ENCODE results near the gene SMG9.

Gene SMG9, protein sequence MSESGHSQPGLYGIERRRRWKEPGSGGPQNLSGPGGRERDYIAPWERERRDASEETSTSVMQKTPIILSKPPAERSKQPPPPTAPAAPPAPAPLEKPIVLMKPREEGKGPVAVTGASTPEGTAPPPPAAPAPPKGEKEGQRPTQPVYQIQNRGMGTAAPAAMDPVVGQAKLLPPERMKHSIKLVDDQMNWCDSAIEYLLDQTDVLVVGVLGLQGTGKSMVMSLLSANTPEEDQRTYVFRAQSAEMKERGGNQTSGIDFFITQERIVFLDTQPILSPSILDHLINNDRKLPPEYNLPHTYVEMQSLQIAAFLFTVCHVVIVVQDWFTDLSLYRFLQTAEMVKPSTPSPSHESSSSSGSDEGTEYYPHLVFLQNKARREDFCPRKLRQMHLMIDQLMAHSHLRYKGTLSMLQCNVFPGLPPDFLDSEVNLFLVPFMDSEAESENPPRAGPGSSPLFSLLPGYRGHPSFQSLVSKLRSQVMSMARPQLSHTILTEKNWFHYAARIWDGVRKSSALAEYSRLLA

DNA sequence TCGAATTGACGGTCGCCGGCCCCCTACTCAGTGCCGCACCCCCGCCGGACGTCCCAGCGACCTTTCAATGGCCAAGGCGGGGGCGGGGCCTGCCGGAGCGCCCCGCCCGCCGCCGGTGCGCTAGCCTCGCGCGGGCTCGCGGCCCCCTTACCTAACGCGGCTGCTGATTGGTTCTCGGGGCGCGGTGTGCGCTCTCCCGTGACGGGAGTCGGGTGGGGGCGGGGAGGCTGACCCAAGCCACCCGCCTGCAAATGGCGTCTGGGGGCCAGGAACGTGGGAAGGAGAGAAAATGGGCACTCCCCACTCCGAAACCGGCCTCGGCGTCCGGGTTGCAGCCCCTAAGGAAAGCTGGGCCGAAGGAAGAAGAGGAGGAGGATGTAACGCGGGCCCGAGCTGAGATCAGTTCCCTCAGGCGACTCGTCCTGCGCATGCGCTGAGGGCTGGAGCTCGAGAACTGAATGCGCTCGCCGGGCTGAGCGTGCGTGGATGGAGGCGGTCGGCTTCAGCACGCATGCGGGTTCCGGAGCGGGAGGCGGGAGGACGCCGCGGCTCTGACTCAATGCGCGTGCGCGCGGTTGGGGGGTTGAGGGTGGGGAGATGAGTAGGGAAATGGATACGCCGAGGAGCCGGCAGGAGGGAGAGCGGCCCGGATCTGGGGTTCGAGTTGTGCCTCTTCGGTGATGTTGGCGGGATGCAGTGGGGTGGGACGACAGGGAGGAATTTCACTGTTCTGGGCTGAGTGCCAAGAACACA lies at the start of gene SMG9:
Gene SMG9, minus strand, starts transcription at position 460 of the 753 bp plus-strand sequence. CDS start 4,221 bp downstream, outside the sequence.
- peak; percentile 99 for DNase-seq (ENCODE audit: low spot score)

GRCh38 chr19:43804432-43804831 lies 49.7 kb upstream of the SMG9 start:
- no peak for DNase-seq (ENCODE audit: low spot score)

GRCh38 chr19:43802216-43802951 lies 47.6 kb upstream of the SMG9 start, which contains the start of gene LYPD5:
LYPD5 (minus strand) TSS chr19:43802447; CDS start chr19:43802380, 67 bp downstream.
- DNase-seq (ENCODE audit: low spot score) = no peak

GRCh38 chr19:43799502-43800142 lies 44.9 kb upstream of the SMG9 start:
- no peak for DNase-seq (ENCODE audit: low spot score)

GRCh38 chr19:43798546-43799409 lies 44.0 kb upstream of the SMG9 start:
- no peak for DNase-seq (ENCODE audit: low spot score)

DNA sequence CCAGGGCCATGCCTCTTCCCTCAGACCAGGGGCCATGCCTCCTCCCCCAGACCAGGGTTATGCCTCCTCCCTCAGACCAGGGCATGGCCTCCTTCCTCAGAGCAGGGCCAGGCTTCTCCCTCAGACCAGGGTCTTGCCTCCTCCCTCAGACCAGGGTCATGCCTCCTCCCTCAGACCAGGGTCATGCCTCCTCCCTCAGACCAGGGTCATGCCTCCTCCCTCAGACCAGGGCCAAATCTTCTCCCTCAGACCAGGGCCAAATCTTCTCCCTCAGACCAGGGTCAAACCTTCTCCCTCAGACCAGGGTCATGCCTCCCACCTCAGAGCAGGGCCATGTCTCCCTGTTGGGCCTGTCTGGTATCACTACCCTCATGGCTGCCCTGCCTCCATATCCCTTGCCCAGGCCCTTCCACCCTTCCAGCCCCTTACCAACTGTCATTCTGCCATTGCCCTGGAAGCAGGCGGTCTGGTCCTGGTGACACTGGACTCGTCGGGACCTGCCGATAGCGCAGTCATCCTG lies 43.3 kb upstream of the SMG9 start:
- DNase-seq (ENCODE audit: low spot score) = no peak

- no peak for DNase-seq (ENCODE audit: low spot score)
Measured at GRCh38 chr19:43797556-43797955, 42.8 kb upstream of the SMG9 start.

GRCh38 chr19:43797118-43797517 lies 42.4 kb upstream of the SMG9 start:
- DNase-seq (ENCODE audit: low spot score) = no peak

DNA sequence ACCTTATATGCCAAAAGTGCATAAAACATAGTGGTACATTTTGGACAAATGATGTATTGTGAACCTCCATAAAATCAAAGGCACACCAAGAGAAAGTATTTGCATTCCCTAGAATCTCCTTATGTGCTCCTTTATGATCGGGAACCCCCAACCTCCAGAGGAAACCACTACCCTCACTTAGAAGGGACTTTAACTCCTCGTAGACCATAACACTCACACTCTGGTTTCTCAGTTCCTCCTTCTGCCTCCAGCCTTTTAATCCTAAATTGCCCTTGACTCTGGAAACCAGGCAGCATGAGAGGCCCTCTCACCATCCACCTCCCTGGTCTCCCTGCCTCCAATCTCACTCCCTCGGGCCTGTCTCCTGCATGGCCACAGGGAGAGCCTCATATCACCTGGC lies 35.8 kb upstream of the SMG9 start:
- no peak for DNase-seq (ENCODE audit: low spot score)

DNA sequence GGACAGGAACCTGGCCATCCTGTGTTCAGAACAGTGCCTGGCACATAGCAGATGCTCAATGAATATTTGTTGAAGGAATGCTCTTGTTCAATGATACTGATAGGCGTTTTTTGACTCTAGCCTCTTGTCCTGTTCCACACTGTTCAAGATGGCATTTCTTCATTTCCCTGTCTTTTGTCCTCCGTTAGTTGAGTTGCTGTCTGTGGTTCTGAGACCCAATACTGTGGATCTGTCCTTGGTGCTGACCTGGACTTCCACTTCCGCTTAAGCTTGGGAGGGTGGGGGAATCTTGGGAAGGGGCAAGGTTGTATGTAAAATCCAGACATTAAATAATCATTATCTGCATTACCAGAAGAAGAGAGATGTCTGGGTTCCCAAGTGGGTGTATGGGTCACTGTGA lies 34.3 kb upstream of the SMG9 start:
- DNase-seq (ENCODE audit: low spot score) = no peak

GRCh38 chr19:43786665-43787064 lies 31.9 kb upstream of the SMG9 start:
- no peak for DNase-seq (ENCODE audit: low spot score)

- peak; percentile 62 for DNase-seq (ENCODE audit: low spot score)
Measured at GRCh38 chr19:43784981-43785808, 30.4 kb upstream of the SMG9 start.

DNA sequence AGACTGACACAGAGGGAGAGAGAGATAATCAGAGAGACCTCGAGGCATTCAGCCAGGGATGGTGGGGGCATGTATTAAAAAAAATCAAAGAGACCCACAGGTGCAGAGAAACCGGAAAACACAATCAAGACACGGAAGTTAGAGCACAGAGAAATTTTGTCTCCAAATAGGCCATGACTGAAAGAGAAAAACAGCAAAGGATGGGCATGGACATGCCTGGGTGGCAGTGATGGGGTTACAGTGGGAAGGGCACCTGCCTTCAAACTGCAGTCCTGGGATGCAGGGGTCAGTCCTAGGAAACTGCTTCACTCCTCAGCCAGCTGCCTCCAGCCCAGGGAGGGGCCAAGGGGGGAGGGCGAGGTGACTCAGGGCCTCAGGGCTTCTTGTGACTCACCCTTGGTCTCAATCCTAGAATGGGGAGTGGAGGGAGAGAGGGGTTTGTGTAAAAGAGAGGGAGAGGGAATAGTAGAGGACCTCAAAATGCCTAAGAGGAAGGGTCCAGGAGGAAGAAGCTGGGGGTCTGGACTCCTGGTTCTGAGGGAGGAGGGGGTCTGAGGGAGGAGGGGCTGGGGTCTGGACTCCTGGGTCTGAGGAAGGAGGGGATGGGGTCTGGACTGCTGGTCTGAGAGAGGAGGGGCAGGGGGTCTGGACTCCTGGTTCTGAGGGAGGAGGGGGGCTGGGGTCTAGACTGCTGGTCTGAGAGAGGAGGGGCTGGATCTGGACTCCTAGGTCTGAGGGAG lies 29.6 kb upstream of the SMG9 start:
- peak; percentile 63 for DNase-seq (ENCODE audit: low spot score)

DNA sequence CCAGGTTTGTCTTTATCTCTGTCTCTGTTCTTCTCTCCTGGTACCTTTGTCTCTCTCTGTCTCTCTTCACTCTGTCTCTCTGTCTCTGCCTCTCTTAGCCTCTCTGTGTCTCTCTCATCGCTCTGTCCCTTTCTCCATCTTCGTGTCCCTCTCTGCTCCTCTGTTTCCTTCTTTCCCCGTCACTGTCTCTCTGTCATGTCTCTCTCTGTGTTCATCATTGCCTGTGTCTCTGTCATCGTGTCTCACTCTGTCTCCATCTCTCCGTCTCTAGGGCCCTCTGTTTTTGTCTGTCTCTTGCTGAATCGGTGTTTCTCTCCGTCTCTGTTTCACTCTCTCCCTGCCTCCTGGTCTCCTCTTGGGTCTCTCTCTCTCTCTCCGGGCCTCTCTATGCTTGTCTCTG lies 28.9 kb upstream of the SMG9 start:
- no peak for DNase-seq (ENCODE audit: low spot score)

DNA sequence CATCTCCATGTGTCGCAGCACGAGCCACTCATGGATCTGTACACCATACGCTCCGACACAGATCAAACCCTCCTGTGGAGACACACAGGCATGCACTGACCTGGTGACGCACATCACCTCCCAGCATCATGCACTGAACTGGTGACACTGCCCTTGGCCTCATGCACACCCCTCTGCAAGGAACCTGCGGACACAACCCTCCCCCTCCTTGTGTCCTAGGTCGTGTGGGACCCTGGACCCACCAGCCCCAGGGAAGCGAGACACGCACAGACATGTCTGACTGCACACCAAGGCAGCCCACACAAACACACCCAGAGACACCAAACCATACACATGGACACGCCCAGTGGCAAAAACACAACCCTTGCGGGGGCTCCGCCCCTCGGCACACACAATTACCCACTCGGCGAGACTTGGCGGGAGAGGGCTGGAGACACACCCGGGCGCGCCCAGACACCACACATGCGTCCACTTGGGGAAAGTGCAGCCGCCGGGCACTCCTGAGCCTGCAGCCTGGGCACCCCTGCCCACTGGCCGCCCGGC lies 28.0 kb upstream of the SMG9 start:
- no peak for DNase-seq (ENCODE audit: low spot score)

DNA sequence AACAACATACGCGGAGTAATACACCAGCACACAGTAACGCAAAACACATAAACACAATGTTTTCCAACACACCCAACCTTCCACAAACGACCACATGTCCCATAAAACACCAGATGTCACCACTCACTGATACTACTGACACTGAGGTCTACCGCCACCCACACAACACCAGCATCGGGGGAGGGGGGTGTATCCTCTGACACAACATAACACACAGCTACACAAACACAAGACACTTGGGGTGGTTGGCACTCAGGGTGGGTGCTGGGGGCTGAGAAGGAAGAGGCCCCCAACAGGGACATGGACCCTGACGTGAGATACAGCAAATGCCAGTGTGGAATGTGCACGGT lies 27.5 kb upstream of the SMG9 start:
- DNase-seq (ENCODE audit: low spot score) = no peak

DNA sequence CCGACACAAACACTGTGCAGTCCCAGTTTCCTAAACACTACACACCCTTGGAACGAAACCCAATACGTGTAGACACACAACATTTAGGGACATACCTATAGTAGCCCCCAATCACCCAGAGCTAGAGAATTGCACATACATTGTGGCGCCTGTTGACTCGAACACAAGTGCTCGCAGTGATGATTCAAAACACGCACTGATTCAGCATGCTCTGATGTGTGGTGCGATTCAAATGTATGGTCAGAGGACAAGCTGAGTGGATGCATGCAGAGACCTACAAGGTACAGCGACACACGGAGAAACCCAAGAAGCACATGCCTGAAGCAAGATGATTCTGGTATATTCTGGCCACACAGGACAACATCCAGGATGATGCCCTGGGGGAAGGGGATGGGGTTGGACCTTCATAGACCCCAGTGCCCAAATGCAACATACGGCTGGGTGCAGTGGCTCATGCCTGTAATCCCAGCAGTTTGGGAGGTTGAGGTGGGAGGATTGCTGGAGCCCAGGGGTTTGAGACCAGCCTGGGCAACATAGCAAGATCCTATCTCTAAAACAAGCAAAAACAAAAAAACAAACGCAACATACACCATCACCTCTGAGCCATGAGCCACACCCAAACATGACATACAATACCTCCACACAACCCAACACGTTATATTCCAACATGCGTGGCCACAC lies 27.0 kb upstream of the SMG9 start:
- no peak for DNase-seq (ENCODE audit: low spot score)
